ENCODE measurements around the gene KLHL21.

DNA sequence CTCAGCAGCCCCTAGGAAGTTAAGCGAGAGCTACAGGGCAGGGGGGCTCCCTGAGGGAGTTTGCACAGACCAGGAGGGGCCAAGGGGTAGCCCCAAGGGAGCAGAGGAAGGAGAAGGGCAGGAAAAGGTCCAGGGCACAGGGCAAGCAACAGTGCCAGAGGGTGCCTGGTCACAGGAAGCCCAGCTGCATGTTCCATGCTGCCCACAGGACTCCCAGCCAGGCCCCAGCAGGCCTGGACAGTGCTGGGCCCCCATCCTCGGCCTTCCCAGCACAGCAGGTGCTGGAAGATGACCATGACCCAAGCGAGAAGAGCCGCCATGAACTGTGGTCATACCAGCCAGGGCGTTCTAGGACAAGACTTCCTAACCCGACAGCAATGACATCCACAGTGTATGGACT is 11.0 kb downstream of the KLHL21 start:
- TF ChIP-seq EZH2phosphoT487 (IDR thresholded peaks at IDR 0.05; ENCODE audit: insufficient read depth, low read depth) (no peak), EZH2 (IDR thresholded peaks at IDR 0.05; ENCODE audit: insufficient read depth, poor library complexity, severe bottlenecking) (no peak)

Measured in GM23248 (cell line).